Erythroblast (primary cell): ENCODE results near the gene SLC35E3.

ENCODE experiments used
- GATA1 ChIP-seq: IDR thresholded peaks from 2 replicates; pipeline ENCODE4 v1.6.1; 2011; ENCODE audit warnings: low read depth, mild to moderate bottlenecking, control low read depth, low read length, moderate library complexity
- POLR2A ChIP-seq: IDR thresholded peaks from 2 replicates; pipeline ENCODE4 v1.6.1; 2011; ENCODE audit warnings: mild to moderate bottlenecking, low read length

DNA sequence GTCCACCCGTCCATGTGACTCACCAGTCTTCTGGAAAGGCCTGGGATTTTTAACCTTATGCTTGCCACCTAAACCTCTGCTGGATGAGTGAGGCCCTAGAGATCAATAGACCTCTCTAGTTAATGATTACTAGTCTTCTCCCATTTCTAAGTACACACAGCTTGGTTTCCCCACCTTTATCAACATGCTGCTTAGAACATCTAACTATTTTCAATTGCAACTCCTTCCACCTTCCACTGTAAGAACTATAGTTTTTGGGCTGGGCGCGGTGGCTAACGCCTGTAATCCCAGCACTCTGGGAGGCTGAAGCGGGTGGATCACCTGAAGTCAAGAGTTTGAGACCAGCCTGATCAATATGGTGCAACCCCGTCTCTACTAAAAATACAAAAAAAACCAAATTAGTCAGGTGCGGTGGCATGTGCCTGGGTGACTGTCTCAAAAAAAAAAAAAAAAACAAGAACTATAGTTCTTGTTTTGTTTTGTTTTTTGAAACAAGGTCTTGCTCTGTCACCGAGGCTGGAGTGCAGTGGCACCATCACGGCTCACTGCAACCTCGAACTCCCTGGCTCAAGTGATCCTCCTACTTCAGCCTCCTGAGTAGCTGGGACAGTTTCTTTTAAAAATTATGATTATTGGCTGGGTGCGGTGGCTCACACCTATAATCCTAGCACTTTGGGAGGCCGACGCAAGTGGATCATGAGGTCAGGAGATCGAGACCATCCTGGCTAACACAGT, 43.3 kb downstream of the SLC35E3 start:
- TF ChIP-seq POLR2A, result no peak
- no peak for TF ChIP-seq GATA1
